Hematopoietic multipotent progenitor cell (in vitro differentiated cells): ENCODE data around the gene TMEM184B. TPM values are rescaled to one million over a fixed set of nuclear protein-coding genes. Genes with fewer than 3 reads are reported as not detected.
A peak's percentile ranks its signal among the peaks of the same experiment; 100 is the strongest.
"Not testable (repeated sequence)": the region's sequence is repeated elsewhere in the genome, so short reads cannot be mapped to it uniquely, and the experiment has no call there.

Experiments
- DNase-seq, 3 donors: peaks; one replicate each; pipeline ENCODE4 v3.0.0-alpha.2; 2011 to 2015; ENCODE audit warnings: low read depth in 2 of 3, low spot score in 2 of 3
- total RNA-seq: library from RNA; depleted of rRNA; stranded (reverse); fragments of >200 nt; gene quantifications from one replicate; pipeline ENCODE4 v1.2.3, GENCODE V29; 2012

The TMEM184B gene
- total RNA-seq, 1 donor: 13.5 TPM

- DNase-seq: no peak
Observed at GRCh38 chr22:38249803-38250642, 22.8 kb downstream of the TMEM184B start.

GRCh38 chr22:38249301-38249700 is 23.5 kb downstream of the TMEM184B start:
- no peak for DNase-seq

GRCh38 chr22:38248280-38248679 is 24.5 kb downstream of the TMEM184B start:
- no peak for DNase-seq

GRCh38 chr22:38247713-38248112 is 25.1 kb downstream of the TMEM184B start:
- no peak for DNase-seq

- no peak for DNase-seq
Observed at GRCh38 chr22:38246692-38247091, 26.1 kb downstream of the TMEM184B start.

GRCh38 chr22:38246046-38246658 is 26.7 kb downstream of the TMEM184B start:
- DNase-seq: no peak

GRCh38 chr22:38244106-38244505 is 28.7 kb downstream of the TMEM184B start:
- DNase-seq: no peak

- no peak for DNase-seq
Observed at GRCh38 chr22:38243007-38243765, 29.6 kb downstream of the TMEM184B start.

- no peak for DNase-seq
Observed at GRCh38 chr22:38240734-38241252, 32.0 kb downstream of the TMEM184B start.

- DNase-seq: no peak
Observed at GRCh38 chr22:38239101-38239761, 33.6 kb downstream of the TMEM184B start.

- no peak for DNase-seq
Observed at GRCh38 chr22:38238519-38239071, 34.2 kb downstream of the TMEM184B start.

GRCh38 chr22:38236786-38237185 is 36.0 kb downstream of the TMEM184B start:
- DNase-seq: no peak

- DNase-seq: no peak
Observed at GRCh38 chr22:38235240-38235850, 37.5 kb downstream of the TMEM184B start.

GRCh38 chr22:38233856-38234255 is 39.0 kb downstream of the TMEM184B start:
- DNase-seq: not testable (repeated sequence)

GRCh38 chr22:38233427-38233826 is 39.4 kb downstream of the TMEM184B start:
- DNase-seq: no peak

- DNase-seq: no peak
Observed at GRCh38 chr22:38232196-38232595, 40.6 kb downstream of the TMEM184B start.

GRCh38 chr22:38230916-38231315 is 41.9 kb downstream of the TMEM184B start:
- no peak for DNase-seq

- peak in 2 of 3 donors; percentile 68 to 82 for DNase-seq
Observed at GRCh38 chr22:38230108-38230825, 42.5 kb downstream of the TMEM184B start.
